ENCODE data around the gene C6orf62.

C6orf62 gene

DNA sequence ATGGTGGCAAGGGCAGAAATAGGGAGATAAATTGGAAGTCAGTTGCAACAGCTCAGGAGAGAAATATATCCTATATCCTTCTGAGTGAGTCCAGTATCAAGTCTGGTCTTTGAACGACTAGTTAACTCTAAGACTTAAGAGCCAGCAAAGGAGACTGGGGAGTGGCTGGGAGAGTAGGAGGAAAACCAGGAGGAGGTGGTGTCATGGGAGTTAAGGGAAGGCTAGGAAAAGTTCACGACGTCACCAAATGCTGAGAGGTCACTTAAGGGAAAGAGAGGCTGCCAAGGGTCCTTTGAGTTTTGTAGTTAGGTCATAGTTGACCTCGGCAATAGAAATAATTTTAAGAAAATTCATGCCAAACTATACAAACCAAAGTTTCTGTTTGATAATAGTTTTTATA is 27.0 kb downstream of the C6orf62 start:
- no peak for DNase-seq (ENCODE audit: extremely low read depth, low read depth)
- TF ChIP-seq, protein P1, sequence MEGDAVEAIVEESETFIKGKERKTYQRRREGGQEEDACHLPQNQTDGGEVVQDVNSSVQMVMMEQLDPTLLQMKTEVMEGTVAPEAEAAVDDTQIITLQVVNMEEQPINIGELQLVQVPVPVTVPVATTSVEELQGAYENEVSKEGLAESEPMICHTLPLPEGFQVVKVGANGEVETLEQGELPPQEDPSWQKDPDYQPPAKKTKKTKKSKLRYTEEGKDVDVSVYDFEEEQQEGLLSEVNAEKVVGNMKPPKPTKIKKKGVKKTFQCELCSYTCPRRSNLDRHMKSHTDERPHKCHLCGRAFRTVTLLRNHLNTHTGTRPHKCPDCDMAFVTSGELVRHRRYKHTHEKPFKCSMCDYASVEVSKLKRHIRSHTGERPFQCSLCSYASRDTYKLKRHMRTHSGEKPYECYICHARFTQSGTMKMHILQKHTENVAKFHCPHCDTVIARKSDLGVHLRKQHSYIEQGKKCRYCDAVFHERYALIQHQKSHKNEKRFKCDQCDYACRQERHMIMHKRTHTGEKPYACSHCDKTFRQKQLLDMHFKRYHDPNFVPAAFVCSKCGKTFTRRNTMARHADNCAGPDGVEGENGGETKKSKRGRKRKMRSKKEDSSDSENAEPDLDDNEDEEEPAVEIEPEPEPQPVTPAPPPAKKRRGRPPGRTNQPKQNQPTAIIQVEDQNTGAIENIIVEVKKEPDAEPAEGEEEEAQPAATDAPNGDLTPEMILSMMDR (IDR thresholded peaks at IDR 0.05; ENCODE audit: low read depth, low read length) = no peak

DNA sequence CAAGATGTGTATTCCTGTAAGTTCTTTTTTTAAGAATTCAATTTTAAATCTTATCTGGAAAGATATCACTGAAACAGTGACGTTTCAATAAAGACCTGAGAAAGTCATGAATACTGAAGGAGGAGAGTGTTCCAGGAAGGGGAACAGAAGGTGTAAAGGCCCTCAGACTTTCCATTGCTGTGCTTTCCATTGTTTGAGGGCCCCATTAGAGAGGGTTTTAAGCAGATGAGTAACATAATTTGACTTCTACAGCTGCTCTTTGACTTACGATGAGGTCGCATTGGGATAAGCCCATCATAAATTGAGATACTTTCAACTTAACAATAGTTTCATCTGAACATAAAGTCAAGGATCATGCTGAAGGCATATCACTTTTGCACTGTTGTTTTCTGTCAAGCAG is 27.4 kb downstream of the C6orf62 start:
- DNase-seq (ENCODE audit: extremely low read depth, low read depth) = no peak
- TF ChIP-seq, protein P1 (IDR thresholded peaks at IDR 0.05; ENCODE audit: low read depth, low read length) = no peak

DNA sequence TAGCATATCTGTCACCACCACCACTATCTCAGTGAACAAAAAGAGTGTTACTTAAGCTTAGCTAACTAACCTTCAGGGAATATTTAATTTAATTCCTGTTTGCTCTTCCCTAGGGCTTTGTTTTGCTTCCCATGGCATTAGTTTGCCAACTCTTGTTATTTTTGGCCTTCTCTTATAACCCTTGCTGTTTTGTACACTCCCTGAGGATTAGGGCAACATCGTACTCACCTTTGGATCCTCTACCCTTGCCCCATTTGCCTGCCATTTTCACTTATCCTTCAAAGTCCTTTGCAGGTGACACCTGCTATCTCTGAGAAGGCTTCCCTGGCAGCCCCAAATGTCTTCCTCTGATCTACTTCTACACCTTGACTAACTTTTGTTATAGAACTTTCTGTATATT is 28.4 kb downstream of the C6orf62 start:
- TF ChIP-seq, protein P1 (IDR thresholded peaks at IDR 0.05; ENCODE audit: low read depth, low read length) = no peak
- DNase-seq (ENCODE audit: extremely low read depth, low read depth) = no peak

DNA sequence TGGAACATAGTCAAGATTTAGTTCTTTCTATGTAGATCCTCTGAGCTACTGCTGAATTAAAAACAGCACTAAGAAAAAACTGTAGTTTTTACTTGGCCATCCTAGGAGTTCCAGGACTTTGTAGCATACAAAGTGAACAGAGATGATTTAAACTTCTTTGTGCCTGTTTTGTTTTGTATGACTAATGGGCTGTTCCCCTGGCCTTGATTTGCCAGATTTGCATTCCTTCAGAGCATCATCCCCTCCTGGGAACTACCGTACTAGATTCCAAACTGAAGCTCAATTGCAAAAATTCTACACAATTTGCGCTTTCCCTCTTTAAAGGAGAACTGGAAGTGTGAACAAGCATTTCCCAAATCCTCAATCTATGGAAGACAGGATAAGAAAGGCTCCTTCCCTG is 29.0 kb downstream of the C6orf62 start:
- DNase-seq (ENCODE audit: extremely low read depth, low read depth) = no peak
- TF ChIP-seq, protein P1 (IDR thresholded peaks at IDR 0.05; ENCODE audit: low read depth, low read length) = no peak

DNA sequence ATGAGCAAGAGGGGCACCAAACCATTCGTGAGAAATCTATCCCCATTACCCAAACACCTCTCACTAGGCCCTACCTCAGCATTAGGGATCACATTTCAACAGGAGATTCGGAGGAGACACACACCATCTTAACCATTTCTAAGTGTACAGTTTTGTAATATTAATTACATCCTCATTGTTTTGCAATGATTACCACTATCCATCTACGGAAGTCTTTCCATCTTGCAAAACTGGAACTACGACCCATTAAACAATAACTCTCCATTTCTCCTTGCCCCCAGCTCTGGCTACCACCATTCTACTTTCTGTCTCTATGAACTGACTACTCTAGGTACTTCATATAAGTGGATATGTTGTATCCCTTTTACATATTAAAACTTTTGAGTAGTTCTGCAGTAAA is 32.0 kb downstream of the C6orf62 start:
- no peak for DNase-seq (ENCODE audit: extremely low read depth, low read depth)
- TF ChIP-seq, protein P1 (IDR thresholded peaks at IDR 0.05; ENCODE audit: low read depth, low read length) = no peak

DNA sequence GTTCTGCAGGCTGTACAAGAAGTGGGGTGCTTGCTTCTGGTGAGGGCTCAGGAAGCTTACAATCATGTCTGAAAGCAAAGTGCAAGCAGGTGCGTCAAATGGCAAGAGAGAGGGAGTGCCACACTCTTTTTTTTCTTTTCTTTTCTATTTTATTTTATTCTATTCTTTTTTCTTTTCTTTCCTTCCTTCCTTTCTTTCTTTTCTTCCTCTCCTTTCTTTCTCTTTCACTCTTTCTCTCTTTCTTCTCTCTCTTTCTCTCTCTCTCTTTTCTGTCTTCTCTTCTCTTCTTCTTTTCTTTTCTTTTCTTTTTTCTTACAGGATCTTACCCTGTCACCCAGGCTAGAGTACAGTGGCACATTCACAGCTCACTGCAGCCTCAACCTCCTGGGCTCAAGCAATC is 32.5 kb downstream of the C6orf62 start:
- no peak for DNase-seq (ENCODE audit: extremely low read depth, low read depth)
- TF ChIP-seq, protein P1 (IDR thresholded peaks at IDR 0.05; ENCODE audit: low read depth, low read length) = no peak

DNA sequence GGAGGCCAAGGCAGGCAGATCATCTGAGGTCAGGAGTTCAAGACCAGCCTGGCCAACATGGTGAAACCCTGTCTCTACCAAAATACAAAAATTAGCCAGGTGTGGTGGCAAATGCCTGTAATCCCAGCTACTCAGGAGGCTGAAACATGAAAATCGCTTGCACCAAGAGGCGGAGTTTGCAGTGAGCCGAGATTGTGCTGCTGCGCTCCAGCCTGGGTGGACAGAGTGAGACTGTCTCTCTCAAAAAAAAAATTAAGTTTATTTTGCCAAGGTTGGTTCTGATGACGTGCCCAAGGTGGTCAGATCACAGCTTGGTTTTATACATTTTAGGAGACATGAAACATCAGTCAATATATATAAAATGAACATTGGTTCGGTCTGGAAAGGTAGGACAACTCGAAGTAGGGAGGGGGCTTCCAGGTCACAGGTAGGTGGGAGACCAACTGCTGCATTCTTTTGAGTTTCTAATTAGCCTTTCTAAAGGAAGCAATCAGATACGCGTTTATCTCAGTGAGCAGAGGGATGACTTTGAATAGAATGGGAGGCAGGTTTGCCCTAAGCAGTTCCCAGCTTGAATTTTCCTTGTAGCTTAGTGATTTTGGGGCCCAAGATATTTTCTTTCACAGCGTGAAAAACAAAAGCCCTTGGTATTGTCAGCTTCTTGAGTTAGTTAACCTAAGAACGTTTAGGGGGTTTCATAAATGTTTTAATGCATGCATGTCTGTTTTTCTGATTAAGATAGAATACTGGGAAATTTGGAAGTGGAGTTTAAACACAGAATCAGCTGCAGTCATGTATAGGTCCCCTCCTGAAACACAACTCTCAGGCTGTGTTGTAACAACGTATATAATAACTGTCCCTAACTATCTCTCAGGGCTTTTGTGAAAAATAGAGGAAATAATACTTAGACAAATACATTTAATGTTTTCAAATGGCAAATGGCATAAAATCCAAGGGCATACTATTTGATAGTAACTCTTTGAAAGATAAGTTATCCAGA is 35.4 kb downstream of the C6orf62 start:
- DNase-seq (ENCODE audit: extremely low read depth, low read depth) = no peak
- TF ChIP-seq, protein P1 (IDR thresholded peaks at IDR 0.05; ENCODE audit: low read depth, low read length) = no peak
